GM12878 (cell line): ENCODE measurements around the gene LRRC27. TPM values are rescaled to one million over a fixed set of nuclear protein-coding genes. Genes with fewer than 3 reads are reported as not detected.

Source experiments
- ATAC-seq: fragments of 200-7000 bp; cut with Tn5 transposase; 3 replicates; pipeline ENCODE4 v1.9.1; 2020; ENCODE audit warnings: mild to moderate bottlenecking, moderate library complexity
- BruUV-seq: library from RNA; stranded (reverse); fragments of 400-500 nt; replicated peaks from 2 replicates; lab custom pipeline; 2021; lab: Mats Ljungman, UMichigan
- CTCF ChIA-PET: fragments of 300-600 bp; sonication (Branson Sonifier 250); formaldehyde crosslinking; extraction: SDS; loops from one replicate; lab custom pipeline; 2021; ENCODE audit warnings: inconsistent platforms; lab: Yijun Ruan, JAX
- POLR2A ChIA-PET: fragments of 350-600 bp; formaldehyde crosslinking; extraction: SDS; loops from one replicate; lab custom pipeline; 2021; ENCODE audit warnings: inconsistent platforms; lab: Charles Lee
- RAD21 ChIA-PET: fragments of 300-600 bp; sonication (Branson Sonifier 250); formaldehyde crosslinking; loops from one replicate; lab custom pipeline; 2023; ENCODE audit warnings: antibody characterized with exemption; ENCODE audit not compliant: unreplicated experiment; lab: Charles Lee
- SMC1A ChIA-PET: fragments of 300-600 bp; sonication (Branson Sonifier 250); formaldehyde crosslinking; loops from one replicate; lab custom pipeline; 2023; ENCODE audit not compliant: unreplicated experiment, uncharacterized antibody; lab: Charles Lee
- DNase-seq: peaks from one replicate; pipeline ENCODE4 v3.0.0-alpha.2; 2011; ENCODE audit warnings: low read depth, low spot score
- FAIRE-seq: peaks from 3 replicates; lab custom pipeline; 2011; peaks lifted over from hg19 to GRCh38; lab: Jason Lieb, UNC
- H2AFZ ChIP-seq: 2 replicates; pipeline ENCODE4 v1.6.0; 2011; ENCODE audit warnings: low read depth, low read length, control low read depth; ENCODE audit not compliant: control insufficient read depth
- H3K27ac ChIP-seq: 2 replicates; pipeline ENCODE4 v1.5.1; 2011; ENCODE audit warnings: control low read depth; ENCODE audit not compliant: control insufficient read depth, insufficient read depth
- H3K27me3 ChIP-seq, 2 experiments: replicated peaks in 1 of 2; 2 replicates each; pipeline versions ENCODE4 v1.6.0 to v1.6.1; 2011; ENCODE audit warnings: low read length in 1 of 2; ENCODE audit not compliant: control insufficient read depth in 2 of 2, insufficient read depth in 2 of 2
- H3K36me3 ChIP-seq, 2 experiments: 2 replicates each; pipeline ENCODE4 v1.5.1; 2011; ENCODE audit warnings: low read length in 1 of 2; ENCODE audit not compliant: control insufficient read depth in 2 of 2, insufficient read depth in 2 of 2
- H3K4me1 ChIP-seq: 2 replicates; pipeline ENCODE4 v1.6.1; 2011; ENCODE audit warnings: mild to moderate bottlenecking, low read length, moderate library complexity, mixed read lengths; ENCODE audit not compliant: control insufficient read depth, insufficient read depth
- H3K4me2 ChIP-seq: 2 replicates; pipeline ENCODE4 v1.6.0; 2011; ENCODE audit warnings: control low read depth; ENCODE audit not compliant: control insufficient read depth, insufficient read depth
- H3K4me3 ChIP-seq: fragments of 200-600 bp; sonication (generic); 2 replicates; pipeline ENCODE4 v1.5.1; 2016
- H3K79me2 ChIP-seq: 2 replicates; pipeline ENCODE4 v1.6.0; 2011; ENCODE audit warnings: low read length; ENCODE audit not compliant: control insufficient read depth, insufficient read depth
- H3K9ac ChIP-seq: 2 replicates; pipeline ENCODE4 v1.8.0; 2011; ENCODE audit warnings: low read length, control low read depth, mixed read lengths; ENCODE audit not compliant: control insufficient read depth, insufficient read depth
- H3K9me3 ChIP-seq: replicated peaks from 3 replicates; pipeline ENCODE4 v1.5.1; 2011; ENCODE audit warnings: mild to moderate bottlenecking, low read length; ENCODE audit not compliant: control insufficient read depth, insufficient read depth
- H4K20me1 ChIP-seq: 2 replicates; pipeline ENCODE4 v1.6.0; 2011; ENCODE audit not compliant: control insufficient read depth, insufficient read depth
- BCL11A ChIP-seq: IDR thresholded peaks from 2 replicates; pipeline ENCODE4 v1.6.1; 2011; ENCODE audit warnings: low read depth, low read length
- BRCA1 ChIP-seq: IDR thresholded peaks from 2 replicates; pipeline ENCODE4 v1.6.1; 2011; ENCODE audit warnings: low read depth, low read length, improper control_type of control experiment
- HSF1 ChIP-seq: fragments of 150-350 bp; IDR thresholded peaks from 2 replicates; pipeline ENCODE4 v1.6.1; 2014; ENCODE audit warnings: mild to moderate bottlenecking, low read depth, low read length
- MTA3 ChIP-seq: IDR thresholded peaks from 2 replicates; pipeline ENCODE4 v1.6.1; 2012; ENCODE audit warnings: low read length, inconsistent platforms, borderline replicate concordance
- MXI1 ChIP-seq: fragments of 150-350 bp; IDR thresholded peaks from 2 replicates; pipeline ENCODE4 v1.6.1; 2011; ENCODE audit warnings: low read depth, mild to moderate bottlenecking, inconsistent platforms, low read length, improper control_type of control experiment
- RCOR1 ChIP-seq: conservative IDR thresholded peaks from 2 replicates; pipeline ENCODE4 v1.6.1; 2012; ENCODE audit warnings: low read depth, low read length, improper control_type of control experiment
- SP1 ChIP-seq: IDR thresholded peaks from one replicate; pipeline ENCODE4 v1.6.1; 2011; ENCODE audit warnings: low read depth, low read length
- SRF ChIP-seq, 2 experiments: IDR thresholded peaks; 2 replicates each; pipeline ENCODE4 v1.6.1; 2011; ENCODE audit warnings: low read depth in 2 of 2, low read length in 2 of 2, mild to moderate bottlenecking in 1 of 2, moderate library complexity in 1 of 2
- TAF1 ChIP-seq: IDR thresholded peaks from 2 replicates; pipeline ENCODE4 v1.6.1; 2011; ENCODE audit warnings: mild to moderate bottlenecking, low read depth, low read length, borderline replicate concordance
- WGBS: methylation state at CpG from one replicate; pipeline ENCODE4 v1.1.6; 2016; ENCODE audit warnings: low lambda C conversion rate; ENCODE audit not compliant: insufficient replicate concordance, insufficient coverage; ENCODE audit errors: missing lambda C conversion rate; 5-methylcytosine and 5-hydroxymethylcytosine counted together
- in situ Hi-C: fragments of 300-500 bp; cut with MboI; formaldehyde crosslinking; loops from 9 replicates; pipeline ENCODE4 v1.14.3; 2018; ENCODE audit warnings: mixed read lengths
- intact Hi-C: fragments of 100-400 bp; cut with micrococcal nuclease; formaldehyde crosslinking; loops from one replicate; pipeline ENCODE4 v1.14.2; 2022; ENCODE audit not compliant: unreplicated experiment
- polyA plus RNA-seq, 11 experiments: library from polyadenylated mRNA; depleted of rRNA in 4 of 11; unstranded in 6 of 11; stranded (reverse) in 5 of 11; fragments of >200 nt; fragmentation: Nextera tagmentation in 4 of 11; fragmentation: Illumina TruSeq in 1 of 11; extraction: Ambion mirVana in 4 of 11; extraction: Trizol in 1 of 11; gene quantifications; 1 replicate in 1 of 11; 2 replicates in 10 of 11; pipeline versions ENCODE4 v1.2.1 to v1.2.3, GENCODE V29; 2011 to 2016; ENCODE audit warnings: inconsistent platforms in 2 of 11, missing spikeins in 2 of 11, low read depth in 1 of 11
- total RNA-seq, 4 experiments: library from RNA; depleted of rRNA in 3 of 4; stranded (reverse); fragments of >200 nt in 3 of 4; fragmentation: Illumina TruSeq in 1 of 4; extraction: Trizol in 1 of 4; gene quantifications; 2 replicates each; pipeline versions ENCODE4 v1.2.1 to v1.2.3, GENCODE V29; 2013 to 2021
- TF ChIP-seq, protein P1 (sequence below): fragments of 450-650 bp; IDR thresholded peaks from 2 replicates; pipeline ENCODE4 v1.6.1; 2017; ENCODE audit warnings: borderline replicate concordance
- TF ChIP-seq, protein P2 (sequence below): IDR thresholded peaks from 2 replicates; pipeline ENCODE4 v1.6.1; 2011; ENCODE audit warnings: borderline replicate concordance, low read depth, mild to moderate bottlenecking, moderate library complexity, low read length; ENCODE audit not compliant: insufficient read depth, poor library complexity, severe bottlenecking
- TF ChIP-seq, protein P3 (sequence below): fragments of 450-650 bp; formaldehyde crosslinking; IDR thresholded peaks from 2 replicates; pipeline ENCODE4 v1.4.0; 2022; ENCODE audit warnings: mild to moderate bottlenecking, moderate library complexity
- TF ChIP-seq, protein P4 (sequence below): fragments of 450-650 bp; IDR thresholded peaks from 2 replicates; pipeline ENCODE4 v1.6.1; 2017; ENCODE audit warnings: mild to moderate bottlenecking, moderate library complexity

Gene LRRC27
- total and polyA plus RNA-seq, 10 of the 15 experiments (the other 5 are each of a cell fraction or from before 2014, with no cell fraction given), result 0.48 to 6.9 (median 4.7) TPM

GRCh38 chr10:132406181-132406580 is 74.2 kb downstream of the LRRC27 start:
- RAD21 ChIA-PET, result no interaction called here
- POLR2A ChIA-PET, result no interaction called here
- no peak overlapping the region for H3K27ac ChIP-seq
- no peaks in the 10 kb centered on the region for H3K9me3 ChIP-seq
- no TSS peak for BruUV-seq
- CTCF ChIA-PET, result interaction anchor here (0.8 kb wide), 1 partner anchor 18 kb away, joined by 3 read pairs; no protein-coding TSS in a partner anchor
- no peak overlapping the region for H3K4me2 ChIP-seq
- no peaks in the 10 kb centered on the region for H3K27me3 ChIP-seq
- SMC1A ChIA-PET, result no interaction called here
- WGBS, result 62% methylated on average over 17 of the region's 17 CpGs
- no peaks in the 10 kb centered on the region for H3K79me2 ChIP-seq
- no peak for DNase-seq
- no peak overlapping the region for H3K9ac ChIP-seq
- no peak for FAIRE-seq
- H2AFZ ChIP-seq, result no peak overlapping the region
- intact Hi-C loops, result no loop called here
- no peak overlapping the region for H3K4me3 ChIP-seq
- in situ Hi-C loops, result no loop called here
- no peaks in the 10 kb centered on the region for H4K20me1 ChIP-seq
- no peaks in the 10 kb centered on the region for H3K36me3 ChIP-seq
- H3K4me1 ChIP-seq, result no peaks in the 10 kb centered on the region
- ATAC-seq, result no peak
- TF ChIP-seq SP1 (no peak), MTA3 (no peak), SRF (IDR thresholded peaks at IDR 0.05; ENCODE audit: low read depth in 2 of 2, low read length in 2 of 2) (no peak), BRCA1 (no peak), MXI1 (no peak), HSF1 (no peak), TAF1 (no peak), RCOR1 (no peak), BCL11A (no peak)
- TF ChIP-seq, protein P1, sequence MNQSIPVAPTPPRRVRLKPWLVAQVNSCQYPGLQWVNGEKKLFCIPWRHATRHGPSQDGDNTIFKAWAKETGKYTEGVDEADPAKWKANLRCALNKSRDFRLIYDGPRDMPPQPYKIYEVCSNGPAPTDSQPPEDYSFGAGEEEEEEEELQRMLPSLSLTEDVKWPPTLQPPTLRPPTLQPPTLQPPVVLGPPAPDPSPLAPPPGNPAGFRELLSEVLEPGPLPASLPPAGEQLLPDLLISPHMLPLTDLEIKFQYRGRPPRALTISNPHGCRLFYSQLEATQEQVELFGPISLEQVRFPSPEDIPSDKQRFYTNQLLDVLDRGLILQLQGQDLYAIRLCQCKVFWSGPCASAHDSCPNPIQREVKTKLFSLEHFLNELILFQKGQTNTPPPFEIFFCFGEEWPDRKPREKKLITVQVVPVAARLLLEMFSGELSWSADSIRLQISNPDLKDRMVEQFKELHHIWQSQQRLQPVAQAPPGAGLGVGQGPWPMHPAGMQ, result no peak
- TF ChIP-seq, protein P2, sequence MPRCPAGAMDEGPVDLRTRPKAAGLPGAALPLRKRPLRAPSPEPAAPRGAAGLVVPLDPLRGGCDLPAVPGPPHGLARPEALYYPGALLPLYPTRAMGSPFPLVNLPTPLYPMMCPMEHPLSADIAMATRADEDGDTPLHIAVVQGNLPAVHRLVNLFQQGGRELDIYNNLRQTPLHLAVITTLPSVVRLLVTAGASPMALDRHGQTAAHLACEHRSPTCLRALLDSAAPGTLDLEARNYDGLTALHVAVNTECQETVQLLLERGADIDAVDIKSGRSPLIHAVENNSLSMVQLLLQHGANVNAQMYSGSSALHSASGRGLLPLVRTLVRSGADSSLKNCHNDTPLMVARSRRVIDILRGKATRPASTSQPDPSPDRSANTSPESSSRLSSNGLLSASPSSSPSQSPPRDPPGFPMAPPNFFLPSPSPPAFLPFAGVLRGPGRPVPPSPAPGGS, result no peak
- TF ChIP-seq, protein P3, sequence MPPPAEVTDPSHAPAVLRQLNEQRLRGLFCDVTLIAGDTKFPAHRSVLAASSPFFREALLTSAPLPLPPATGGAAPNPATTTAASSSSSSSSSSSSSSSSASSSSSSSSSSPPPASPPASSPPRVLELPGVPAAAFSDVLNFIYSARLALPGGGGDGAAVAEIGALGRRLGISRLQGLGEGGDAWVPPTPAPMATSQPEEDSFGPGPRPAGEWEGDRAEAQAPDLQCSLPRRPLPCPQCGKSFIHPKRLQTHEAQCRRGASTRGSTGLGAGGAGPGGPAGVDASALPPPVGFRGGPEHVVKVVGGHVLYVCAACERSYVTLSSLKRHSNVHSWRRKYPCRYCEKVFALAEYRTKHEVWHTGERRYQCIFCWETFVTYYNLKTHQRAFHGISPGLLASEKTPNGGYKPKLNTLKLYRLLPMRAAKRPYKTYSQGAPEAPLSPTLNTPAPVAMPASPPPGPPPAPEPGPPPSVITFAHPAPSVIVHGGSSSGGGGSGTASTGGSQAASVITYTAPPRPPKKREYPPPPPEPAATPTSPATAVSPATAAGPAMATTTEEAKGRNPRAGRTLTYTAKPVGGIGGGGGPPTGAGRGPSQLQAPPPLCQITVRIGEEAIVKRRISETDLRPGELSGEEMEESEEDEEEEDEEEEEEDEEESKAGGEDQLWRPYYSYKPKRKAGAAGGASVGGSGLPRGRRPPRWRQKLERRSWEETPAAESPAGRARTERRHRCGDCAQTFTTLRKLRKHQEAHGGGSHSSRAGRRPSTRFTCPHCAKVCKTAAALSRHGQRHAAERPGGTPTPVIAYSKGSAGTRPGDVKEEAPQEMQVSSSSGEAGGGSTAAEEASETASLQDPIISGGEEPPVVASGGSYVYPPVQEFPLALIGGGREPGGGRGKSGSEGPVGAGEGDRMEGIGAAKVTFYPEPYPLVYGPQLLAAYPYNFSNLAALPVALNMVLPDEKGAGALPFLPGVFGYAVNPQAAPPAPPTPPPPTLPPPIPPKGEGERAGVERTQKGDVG (CRISPR knock-in tag), result no peak
- TF ChIP-seq, protein P4, sequence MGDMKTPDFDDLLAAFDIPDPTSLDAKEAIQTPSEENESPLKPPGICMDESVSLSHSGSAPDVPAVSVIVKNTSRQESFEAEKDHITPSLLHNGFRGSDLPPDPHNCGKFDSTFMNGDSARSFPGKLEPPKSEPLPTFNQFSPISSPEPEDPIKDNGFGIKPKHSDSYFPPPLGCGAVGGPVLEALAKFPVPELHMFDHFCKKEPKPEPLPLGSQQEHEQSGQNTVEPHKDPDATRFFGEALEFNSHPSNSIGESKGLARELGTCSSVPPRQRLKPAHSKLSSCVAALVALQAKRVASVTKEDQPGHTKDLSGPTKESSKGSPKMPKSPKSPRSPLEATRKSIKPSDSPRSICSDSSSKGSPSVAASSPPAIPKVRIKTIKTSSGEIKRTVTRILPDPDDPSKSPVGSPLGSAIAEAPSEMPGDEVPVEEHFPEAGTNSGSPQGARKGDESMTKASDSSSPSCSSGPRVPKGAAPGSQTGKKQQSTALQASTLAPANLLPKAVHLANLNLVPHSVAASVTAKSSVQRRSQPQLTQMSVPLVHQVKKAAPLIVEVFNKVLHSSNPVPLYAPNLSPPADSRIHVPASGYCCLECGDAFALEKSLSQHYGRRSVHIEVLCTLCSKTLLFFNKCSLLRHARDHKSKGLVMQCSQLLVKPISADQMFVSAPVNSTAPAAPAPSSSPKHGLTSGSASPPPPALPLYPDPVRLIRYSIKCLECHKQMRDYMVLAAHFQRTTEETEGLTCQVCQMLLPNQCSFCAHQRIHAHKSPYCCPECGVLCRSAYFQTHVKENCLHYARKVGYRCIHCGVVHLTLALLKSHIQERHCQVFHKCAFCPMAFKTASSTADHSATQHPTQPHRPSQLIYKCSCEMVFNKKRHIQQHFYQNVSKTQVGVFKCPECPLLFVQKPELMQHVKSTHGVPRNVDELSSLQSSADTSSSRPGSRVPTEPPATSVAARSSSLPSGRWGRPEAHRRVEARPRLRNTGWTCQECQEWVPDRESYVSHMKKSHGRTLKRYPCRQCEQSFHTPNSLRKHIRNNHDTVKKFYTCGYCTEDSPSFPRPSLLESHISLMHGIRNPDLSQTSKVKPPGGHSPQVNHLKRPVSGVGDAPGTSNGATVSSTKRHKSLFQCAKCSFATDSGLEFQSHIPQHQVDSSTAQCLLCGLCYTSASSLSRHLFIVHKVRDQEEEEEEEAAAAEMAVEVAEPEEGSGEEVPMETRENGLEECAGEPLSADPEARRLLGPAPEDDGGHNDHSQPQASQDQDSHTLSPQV, result no peak
